ENCODE results near the gene PUSL1. TPM values are rescaled to one million over a fixed set of nuclear protein-coding genes. Genes with fewer than 3 reads are reported as not detected.

PUSL1 gene
- total RNA-seq, 1 experiment from 2014 or later: 22.7 TPM

GRCh38 chr1:1357871-1358432, 49.6 kb downstream of the PUSL1 start:
- H3K4me1 Mint-ChIP-seq (ENCODE audit: low read depth, unreplicated experiment): peaks cover 10% of the 10 kb centered on the region
- H3K36me3 Mint-ChIP-seq (ENCODE audit: insufficient read depth, unreplicated experiment): peaks cover 12% of the 10 kb centered on the region
- H3K27ac Mint-ChIP-seq (ENCODE audit: unreplicated experiment): no peak overlapping the region
- TF ChIP-seq, protein P1, sequence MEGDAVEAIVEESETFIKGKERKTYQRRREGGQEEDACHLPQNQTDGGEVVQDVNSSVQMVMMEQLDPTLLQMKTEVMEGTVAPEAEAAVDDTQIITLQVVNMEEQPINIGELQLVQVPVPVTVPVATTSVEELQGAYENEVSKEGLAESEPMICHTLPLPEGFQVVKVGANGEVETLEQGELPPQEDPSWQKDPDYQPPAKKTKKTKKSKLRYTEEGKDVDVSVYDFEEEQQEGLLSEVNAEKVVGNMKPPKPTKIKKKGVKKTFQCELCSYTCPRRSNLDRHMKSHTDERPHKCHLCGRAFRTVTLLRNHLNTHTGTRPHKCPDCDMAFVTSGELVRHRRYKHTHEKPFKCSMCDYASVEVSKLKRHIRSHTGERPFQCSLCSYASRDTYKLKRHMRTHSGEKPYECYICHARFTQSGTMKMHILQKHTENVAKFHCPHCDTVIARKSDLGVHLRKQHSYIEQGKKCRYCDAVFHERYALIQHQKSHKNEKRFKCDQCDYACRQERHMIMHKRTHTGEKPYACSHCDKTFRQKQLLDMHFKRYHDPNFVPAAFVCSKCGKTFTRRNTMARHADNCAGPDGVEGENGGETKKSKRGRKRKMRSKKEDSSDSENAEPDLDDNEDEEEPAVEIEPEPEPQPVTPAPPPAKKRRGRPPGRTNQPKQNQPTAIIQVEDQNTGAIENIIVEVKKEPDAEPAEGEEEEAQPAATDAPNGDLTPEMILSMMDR (IDR thresholded peaks at IDR 0.05; ENCODE audit: unreplicated experiment): no peak
- DNase-seq: no peak
- peaks cover 4% of the 10 kb centered on the region for H3K9me3 Mint-ChIP-seq (ENCODE audit: low read depth, unreplicated experiment)
- BruUV-seq (replicated peaks): no TSS peak
- intact Hi-C loops (cut with micrococcal nuclease; ENCODE audit: unreplicated experiment): no loop called here
- H3K4me3 Mint-ChIP-seq (ENCODE audit: low read depth, unreplicated experiment): no peak overlapping the region
- H3K27me3 Mint-ChIP-seq (ENCODE audit: unreplicated experiment): peaks cover 14% of the 10 kb centered on the region
- CTCF ChIA-PET: no interaction called here

GRCh38 chr1:1358433-1359271, 50.3 kb downstream of the PUSL1 start, which contains the start of gene MXRA8:
Gene MXRA8 (minus strand): TSS chr1:1358555. CDS start chr1:1358504, 51 bp downstream.
- H3K27me3 Mint-ChIP-seq (ENCODE audit: unreplicated experiment): peaks cover 14% of the 10 kb centered on the region
- intact Hi-C loops (cut with micrococcal nuclease; ENCODE audit: unreplicated experiment): no loop called here
- peaks cover 4% of the 10 kb centered on the region for H3K9me3 Mint-ChIP-seq (ENCODE audit: low read depth, unreplicated experiment)
- BruUV-seq (replicated peaks): no TSS peak
- TF ChIP-seq, protein P1 (IDR thresholded peaks at IDR 0.05; ENCODE audit: unreplicated experiment): no peak
- H3K36me3 Mint-ChIP-seq (ENCODE audit: insufficient read depth, unreplicated experiment): peaks cover 6% of the 10 kb centered on the region
- DNase-seq: no peak
- CTCF ChIA-PET: no interaction called here
- no peak within 1 kb of the TSS for H3K27ac Mint-ChIP-seq (ENCODE audit: unreplicated experiment)
- H3K4me3 Mint-ChIP-seq (ENCODE audit: low read depth, unreplicated experiment): no peak within 1 kb of the TSS
- H3K4me1 Mint-ChIP-seq (ENCODE audit: low read depth, unreplicated experiment): peaks cover 10% of the 10 kb centered on the region

DNA sequence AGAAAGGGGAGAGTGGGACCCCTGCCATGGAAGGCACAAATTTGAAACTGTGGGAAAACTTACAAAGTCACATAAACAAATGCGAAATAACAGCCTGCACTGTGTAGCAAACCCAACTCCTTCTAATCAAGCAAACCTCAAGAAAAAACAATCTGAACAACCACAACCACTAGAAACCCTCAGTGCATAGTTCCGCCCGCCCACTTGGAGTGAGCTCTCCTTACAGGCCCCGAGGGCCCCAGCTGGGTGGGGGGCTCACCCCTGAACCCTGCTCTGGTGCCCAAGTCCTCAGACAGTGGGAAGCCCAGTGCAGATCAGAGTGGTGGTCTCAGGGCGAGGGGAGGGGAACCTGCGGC, 50.9 kb downstream of the PUSL1 start:
- BruUV-seq (replicated peaks): no TSS peak
- peaks cover 10% of the 10 kb centered on the region for H3K4me1 Mint-ChIP-seq (ENCODE audit: low read depth, unreplicated experiment)
- H3K9me3 Mint-ChIP-seq (ENCODE audit: low read depth, unreplicated experiment): peaks cover 4% of the 10 kb centered on the region
- no peak overlapping the region for H3K4me3 Mint-ChIP-seq (ENCODE audit: low read depth, unreplicated experiment)
- CTCF ChIA-PET: no interaction called here
- no peak for DNase-seq
- intact Hi-C loops (cut with micrococcal nuclease; ENCODE audit: unreplicated experiment): no loop called here
- TF ChIP-seq, protein P1 (IDR thresholded peaks at IDR 0.05; ENCODE audit: unreplicated experiment): no peak
- peaks cover 6% of the 10 kb centered on the region for H3K36me3 Mint-ChIP-seq (ENCODE audit: insufficient read depth, unreplicated experiment)
- peaks cover 14% of the 10 kb centered on the region for H3K27me3 Mint-ChIP-seq (ENCODE audit: unreplicated experiment)
- H3K27ac Mint-ChIP-seq (ENCODE audit: unreplicated experiment): no peak overlapping the region

DNA sequence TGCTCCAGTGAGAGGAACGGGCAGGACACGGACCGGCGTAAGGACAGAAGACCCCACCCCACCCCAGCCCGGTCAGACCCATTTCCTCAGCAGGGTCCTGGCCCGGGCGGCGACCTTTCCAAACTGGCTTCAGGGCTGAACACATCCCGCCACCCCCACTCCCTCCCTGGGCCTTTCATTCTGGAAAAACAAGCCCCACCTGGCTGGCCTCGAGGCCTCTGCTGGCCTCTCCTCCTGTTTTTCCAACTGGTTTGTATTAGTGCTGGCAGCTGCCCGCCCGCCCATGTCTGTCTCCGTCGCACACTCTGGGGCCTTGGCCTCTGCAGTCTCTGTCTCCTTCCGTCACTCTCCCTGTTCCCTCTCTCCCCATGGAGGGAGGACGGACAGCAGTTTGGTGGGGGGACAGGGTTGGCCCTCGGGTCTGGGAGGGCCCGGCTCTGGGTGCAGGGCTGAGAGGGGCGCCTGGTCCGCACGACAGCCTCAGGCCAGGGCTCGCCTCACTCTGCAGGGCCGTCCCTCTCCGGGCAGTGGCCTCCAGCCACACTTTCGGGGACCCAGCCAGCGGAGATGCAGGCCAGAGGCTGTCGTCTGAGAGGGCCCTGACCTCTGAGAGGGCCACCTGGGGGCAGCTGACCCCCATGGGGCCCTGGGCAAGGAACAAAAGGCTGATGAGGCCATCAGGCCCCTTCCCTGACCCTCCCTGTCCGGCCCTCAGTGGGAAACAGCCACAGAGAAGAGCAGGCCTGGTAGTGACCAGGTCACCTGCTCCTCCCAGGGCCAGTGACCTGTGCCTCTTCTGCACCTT, 51.5 kb downstream of the PUSL1 start:
- H3K4me1 Mint-ChIP-seq (ENCODE audit: low read depth, unreplicated experiment): peaks cover 10% of the 10 kb centered on the region
- TF ChIP-seq, protein P1 (IDR thresholded peaks at IDR 0.05; ENCODE audit: unreplicated experiment): no peak
- no peak overlapping the region for H3K4me3 Mint-ChIP-seq (ENCODE audit: low read depth, unreplicated experiment)
- peaks cover 4% of the 10 kb centered on the region for H3K9me3 Mint-ChIP-seq (ENCODE audit: low read depth, unreplicated experiment)
- peaks cover 6% of the 10 kb centered on the region for H3K36me3 Mint-ChIP-seq (ENCODE audit: insufficient read depth, unreplicated experiment)
- CTCF ChIA-PET: no interaction called here
- intact Hi-C loops (cut with micrococcal nuclease; ENCODE audit: unreplicated experiment): no loop called here
- no peak for DNase-seq
- no peak overlapping the region for H3K27ac Mint-ChIP-seq (ENCODE audit: unreplicated experiment)
- no TSS peak for BruUV-seq (replicated peaks)
- peaks cover 14% of the 10 kb centered on the region for H3K27me3 Mint-ChIP-seq (ENCODE audit: unreplicated experiment)

All from Calu3 (cell line).